Measurements from ENCODE around the gene VPS45.

- TF ChIP-seq CTCF (conservative IDR thresholded peaks at IDR 0.05; ENCODE audit: low read depth, low read length) (no peak), EZH2 (IDR thresholded peaks at IDR 0.05; ENCODE audit: low read length, unreplicated experiment) (no peak)
These were observed 1.2 kb upstream of the VPS45 start for GRCh38 chr1:150066328-150066727.

All from PC-3 (cell line).